Neuronal stem cell (in vitro differentiated cells): ENCODE data around the gene FAS.

Source experiments
- DNase-seq: peaks from one replicate; pipeline ENCODE4 v3.0.0-alpha.2; 2013; ENCODE audit warnings: low spot score
- H2AFZ ChIP-seq: one replicate; pipeline ENCODE4 v1.6.1; 2013; ENCODE audit warnings: mild to moderate bottlenecking, low read length, inconsistent platforms
- H2AK5ac ChIP-seq: 2 replicates; pipeline ENCODE4 v1.6.1; 2013; ENCODE audit warnings: low read depth, mild to moderate bottlenecking, inconsistent platforms, low read length, moderate library complexity, mixed read lengths
- H2BK120ac ChIP-seq: 2 replicates; pipeline ENCODE4 v1.6.1; 2013; ENCODE audit warnings: low read depth, mild to moderate bottlenecking, inconsistent platforms, low read length, moderate library complexity, mixed read lengths
- H2BK12ac ChIP-seq: one replicate; pipeline ENCODE4 v1.6.1; 2013; ENCODE audit warnings: low read length, inconsistent platforms
- H2BK15ac ChIP-seq: 2 replicates; pipeline ENCODE4 v1.6.1; 2013; ENCODE audit warnings: mild to moderate bottlenecking, low read length, inconsistent platforms, mixed read lengths
- H2BK5ac ChIP-seq: one replicate; pipeline ENCODE4 v1.6.1; 2013; ENCODE audit warnings: inconsistent platforms, mild to moderate bottlenecking, low read length, moderate library complexity
- H3K14ac ChIP-seq: one replicate; pipeline ENCODE4 v1.6.1; 2013; ENCODE audit warnings: low read length, inconsistent platforms
- H3K18ac ChIP-seq: 2 replicates; pipeline ENCODE4 v1.6.1; 2013; ENCODE audit warnings: low read length, inconsistent platforms
- H3K23ac ChIP-seq: 2 replicates; pipeline ENCODE4 v1.6.1; 2013; ENCODE audit warnings: low read depth, mild to moderate bottlenecking, mixed read lengths, low read length, inconsistent platforms; ENCODE audit not compliant: poor library complexity
- H3K27ac ChIP-seq: replicated peaks from 3 replicates; pipeline ENCODE4 v1.5.1; 2013; ENCODE audit warnings: low read length, inconsistent platforms
- H3K27me3 ChIP-seq, 3 experiments: 2 replicates each; pipeline ENCODE4 v1.6.1; 2013; ENCODE audit warnings: low read length in 3 of 3, mild to moderate bottlenecking in 2 of 3, inconsistent platforms in 1 of 3, low read depth in 1 of 3, mixed read lengths in 1 of 3, moderate library complexity in 1 of 3; ENCODE audit not compliant: control insufficient read depth in 3 of 3, insufficient read depth in 3 of 3
- H3K36me3 ChIP-seq, 2 donors: replicated peaks in 1 of 2; 2 replicates each; pipeline ENCODE4 v1.6.1; 2013; ENCODE audit warnings: low read length in 2 of 2; ENCODE audit not compliant: control insufficient read depth in 2 of 2, insufficient read depth in 2 of 2
- H3K4ac ChIP-seq: 2 replicates; pipeline ENCODE4 v1.6.1; 2013; ENCODE audit warnings: inconsistent platforms, mild to moderate bottlenecking, low read length, moderate library complexity
- H3K4me1 ChIP-seq, 2 donors: 1 replicate in 1 of 2; 2 replicates in 1 of 2; pipeline ENCODE4 v1.6.1; 2013; ENCODE audit warnings: low read length in 2 of 2, low read depth in 1 of 2; ENCODE audit not compliant: control insufficient read depth in 2 of 2, insufficient read depth in 1 of 2
- H3K4me2 ChIP-seq: one replicate; pipeline ENCODE4 v1.6.1; 2013; ENCODE audit warnings: mild to moderate bottlenecking, low read length, inconsistent platforms; ENCODE audit not compliant: insufficient read depth, poor library complexity, severe bottlenecking
- H3K4me3 ChIP-seq, 2 donors: 2 replicates each; pipeline ENCODE4 v1.5.1; 2013; ENCODE audit warnings: low read length in 2 of 2, mild to moderate bottlenecking in 2 of 2, inconsistent platforms in 1 of 2, moderate library complexity in 1 of 2
- H3K79me1 ChIP-seq: one replicate; pipeline ENCODE4 v1.6.1; 2013; ENCODE audit warnings: low read depth, mild to moderate bottlenecking, inconsistent platforms, low read length, moderate library complexity
- H3K9ac ChIP-seq: one replicate; pipeline ENCODE4 v1.6.1; 2013; ENCODE audit warnings: mild to moderate bottlenecking, low read depth, low read length, inconsistent platforms; ENCODE audit not compliant: poor library complexity
- H3K9me3 ChIP-seq, 2 donors: replicated peaks in 1 of 2; 2 replicates each; pipeline versions ENCODE3 to v1.6.1; 2013; ENCODE audit warnings: low read length in 2 of 2, mild to moderate bottlenecking in 2 of 2, inconsistent platforms in 1 of 2, low read depth in 1 of 2, mixed read lengths in 1 of 2, moderate library complexity in 1 of 2; ENCODE audit not compliant: control insufficient read depth in 2 of 2, insufficient read depth in 1 of 2
- H4K8ac ChIP-seq: one replicate; pipeline ENCODE4 v1.6.1; 2013; ENCODE audit warnings: low read depth, mild to moderate bottlenecking, inconsistent platforms, low read length, moderate library complexity
- H4K91ac ChIP-seq: one replicate; pipeline ENCODE4 v1.6.1; 2013; ENCODE audit warnings: low read length, low read depth, mild to moderate bottlenecking, inconsistent platforms; ENCODE audit not compliant: poor library complexity
- WGBS, 2 donors: extraction: QIAGEN DNeasy Blood & Tissue Kit; methylation state at CpG; one replicate each; pipeline ENCODE4 v1.1.7; 2013; ENCODE audit warnings: missing lambda C conversion rate in 2 of 2, mixed read lengths in 1 of 2; ENCODE audit not compliant: insufficient read length in 2 of 2, insufficient replicate concordance in 1 of 2; ENCODE audit errors: extremely low coverage in 2 of 2; 5-methylcytosine and 5-hydroxymethylcytosine counted together

Gene FAS

GRCh38 chr10:89055159-89055558, 64.6 kb downstream of the FAS start:
- Histone ChIP-seq H3K4me1 (peaks cover 2 to 3% of the 10 kb centered on the region in 2 donors), H4K8ac (no peak overlapping the region), H3K79me1 (no peaks in the 10 kb centered on the region), H2AFZ (peak overlapping the region; percentile 72), H4K91ac (no peak overlapping the region), H3K18ac (no peak overlapping the region), H3K9ac (no peak overlapping the region), H2BK120ac (no peak overlapping the region), H2AK5ac (no peak overlapping the region), H3K23ac (no peak overlapping the region), H3K4me3 (no peak overlapping the region), H3K4ac (no peak overlapping the region), H3K27me3 (no peaks in the 10 kb centered on the region), H3K14ac (no peak overlapping the region), H3K36me3 (no peaks in the 10 kb centered on the region), H2BK5ac (no peak overlapping the region), H3K27ac (no peak overlapping the region), H3K9me3 (no peaks in the 10 kb centered on the region), H2BK12ac (no peak overlapping the region), H3K4me2 (no peak overlapping the region), H2BK15ac (no peak overlapping the region)
- no CpG with 5 or more reads among the region's 5 CpGs for WGBS, 2 donors
- DNase-seq: no peak

DNA sequence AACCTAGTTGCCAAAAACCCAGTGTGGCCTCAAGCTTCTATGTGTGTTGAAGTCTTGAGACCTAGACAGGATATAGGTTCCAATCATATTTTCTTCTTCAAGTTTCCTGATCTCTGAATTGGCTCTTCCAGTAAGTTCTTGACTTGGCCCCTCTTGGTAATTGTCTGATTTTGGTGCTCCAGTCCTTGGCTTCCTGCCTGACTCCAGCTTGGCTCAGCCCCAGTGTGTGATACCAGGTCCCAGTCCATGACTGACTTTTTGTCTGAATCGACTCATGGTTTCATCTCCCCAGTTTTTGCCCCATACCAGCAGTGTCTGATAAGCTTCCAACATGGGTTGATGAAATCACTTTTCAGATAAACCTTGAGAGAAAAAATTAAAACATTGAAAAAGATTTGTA, 72.3 kb downstream of the FAS start:
- Histone ChIP-seq H3K27me3 (no peaks in the 10 kb centered on the region), H2BK15ac (no peak overlapping the region), H2BK120ac (no peak overlapping the region), H3K4me2 (no peak overlapping the region), H2BK5ac (no peak overlapping the region), H3K79me1 (no peaks in the 10 kb centered on the region), H2AFZ (no peak overlapping the region), H3K23ac (no peak overlapping the region), H3K4me3 (no peak overlapping the region), H2AK5ac (no peak overlapping the region), H3K18ac (no peak overlapping the region), H4K8ac (no peak overlapping the region), H3K14ac (no peak overlapping the region), H3K9ac (no peak overlapping the region), H4K91ac (no peak overlapping the region), H3K4ac (no peak overlapping the region), H2BK12ac (no peak overlapping the region), H3K27ac (no peak overlapping the region), H3K4me1 (no peaks in the 10 kb centered on the region), H3K9me3 (no peaks in the 10 kb centered on the region), H3K36me3 (no peaks in the 10 kb centered on the region)
- no peak for DNase-seq
- WGBS, 2 donors: no CpG with 5 or more reads among the region's 1 CpG

DNA sequence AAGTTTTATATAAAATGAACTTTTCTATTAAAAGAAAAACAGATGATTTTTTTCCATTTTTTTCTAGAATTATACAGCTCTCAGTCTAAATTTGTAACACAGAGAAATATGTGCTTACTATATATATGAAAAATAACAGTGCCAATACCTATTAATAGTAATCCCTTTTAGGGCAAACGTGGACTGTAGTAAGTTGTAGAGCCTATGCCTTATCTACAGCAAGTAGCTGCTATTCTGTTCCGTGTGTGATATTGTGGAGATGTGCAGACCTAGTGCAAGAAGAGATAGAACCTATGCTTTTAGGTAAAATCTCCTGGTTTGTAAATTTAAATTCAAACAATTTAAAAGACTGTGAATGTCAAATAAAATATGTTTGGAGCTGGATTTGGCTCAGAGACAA, 72.9 kb downstream of the FAS start:
- Histone ChIP-seq H4K91ac (no peak overlapping the region), H3K4me1 (no peaks in the 10 kb centered on the region), H3K9ac (no peak overlapping the region), H3K4me2 (no peak overlapping the region), H3K27ac (no peak overlapping the region), H2BK12ac (no peak overlapping the region), H2BK15ac (no peak overlapping the region), H3K23ac (no peak overlapping the region), H3K36me3 (no peaks in the 10 kb centered on the region), H4K8ac (no peak overlapping the region), H3K18ac (no peak overlapping the region), H3K14ac (no peak overlapping the region), H2BK120ac (no peak overlapping the region), H3K79me1 (no peaks in the 10 kb centered on the region), H3K4ac (no peak overlapping the region), H2BK5ac (no peak overlapping the region), H3K4me3 (no peak overlapping the region), H3K27me3 (no peaks in the 10 kb centered on the region), H2AFZ (no peak overlapping the region), H3K9me3 (no peaks in the 10 kb centered on the region), H2AK5ac (no peak overlapping the region)
- no peak for DNase-seq
- no CpG with 5 or more reads among the region's 2 CpGs for WGBS, 2 donors

DNA sequence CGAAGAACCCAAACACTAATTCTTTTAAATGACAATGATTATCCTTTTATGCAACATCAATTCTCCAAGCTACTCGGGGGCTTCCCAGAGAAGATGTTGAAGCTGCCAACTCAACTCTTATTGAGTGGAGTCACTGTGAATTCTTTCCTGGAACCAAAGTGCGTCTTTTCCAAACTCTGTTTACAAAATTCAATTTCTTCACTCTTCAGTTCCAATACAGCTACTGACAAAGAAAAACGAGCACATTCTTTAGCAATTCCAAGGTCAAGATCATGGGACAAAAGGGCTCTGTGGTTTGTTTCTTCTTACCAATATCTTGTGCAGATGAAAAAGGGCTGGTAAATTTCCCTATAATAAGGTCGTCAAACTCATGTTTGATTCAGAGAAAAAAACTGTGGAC, 74.2 kb downstream of the FAS start:
- Histone ChIP-seq H3K4me1 (no peaks in the 10 kb centered on the region), H3K9ac (no peak overlapping the region), H2BK5ac (no peak overlapping the region), H3K4me2 (no peak overlapping the region), H3K4me3 (no peak overlapping the region), H3K79me1 (no peaks in the 10 kb centered on the region), H3K4ac (no peak overlapping the region), H3K27ac (no peak overlapping the region), H4K91ac (no peak overlapping the region), H2AFZ (no peak overlapping the region), H3K23ac (no peak overlapping the region), H2BK120ac (no peak overlapping the region), H3K36me3 (no peaks in the 10 kb centered on the region), H2BK12ac (no peak overlapping the region), H3K18ac (no peak overlapping the region), H4K8ac (no peak overlapping the region), H2BK15ac (no peak overlapping the region), H3K27me3 (peaks cover 0 to under 1% (median 0%) of the 10 kb centered on the region in 3 experiments), H3K9me3 (no peaks in the 10 kb centered on the region), H3K14ac (no peak overlapping the region), H2AK5ac (no peak overlapping the region)
- WGBS, 2 donors: no CpG with 5 or more reads among the region's 5 CpGs
- no peak for DNase-seq
